ENCODE data around the gene MEGF11. TPM values are rescaled to one million over a fixed set of nuclear protein-coding genes. Genes with fewer than 3 reads are reported as not detected.
"Not testable (repeated sequence)": the region's sequence is repeated elsewhere in the genome, so short reads cannot be mapped to it uniquely, and the experiment has no call there.

The MEGF11 gene
- total RNA-seq, 1 experiment from 2014 or later = not detected

DNA sequence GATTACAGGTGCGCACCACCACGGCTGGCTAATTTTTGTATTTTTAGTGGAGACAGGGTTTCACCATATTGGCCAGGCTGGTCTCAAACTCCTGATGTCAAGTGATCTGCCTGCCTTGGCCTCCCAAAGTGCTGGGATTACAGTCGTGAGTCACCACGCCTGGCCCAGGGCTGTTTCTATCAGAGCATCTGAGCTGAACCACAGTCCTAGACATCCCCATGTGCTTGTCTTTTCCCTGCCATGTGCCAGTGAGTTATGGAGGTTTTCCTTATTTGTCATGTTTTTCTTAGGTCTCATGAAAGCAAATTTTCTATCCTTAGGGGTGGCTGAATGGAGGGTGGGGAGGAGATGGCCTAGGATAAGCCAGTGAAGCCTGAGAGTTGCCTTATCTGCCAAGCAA, 250.4 kb downstream of the MEGF11 start:
- not testable (repeated sequence) for H3K27ac ChIP-seq (ENCODE audit: low read length); H3K4me1 ChIP-seq (ENCODE audit: low read length); H4K20me1 ChIP-seq (ENCODE audit: insufficient read depth, low read depth, low read length); H3K9me3 ChIP-seq (ENCODE audit: low read length); H3K79me2 ChIP-seq (ENCODE audit: low read length); H3K36me3 ChIP-seq (ENCODE audit: insufficient read depth, low read length); H3K27me3 ChIP-seq (ENCODE audit: low read length); H2AFZ ChIP-seq (ENCODE audit: low read length); H3K4me3 ChIP-seq (ENCODE audit: low read length); H3K9ac ChIP-seq (ENCODE audit: low read length); DNase-seq; H3K9me2 ChIP-seq (replicated peaks; ENCODE audit: insufficient read depth, low read length); H3K4me2 ChIP-seq (ENCODE audit: low read depth, low read length, poor library complexity, severe bottlenecking)

- H3K9me3 ChIP-seq (ENCODE audit: low read length) = no peaks in the 10 kb centered on the region
- no peaks in the 10 kb centered on the region for H3K36me3 ChIP-seq (ENCODE audit: insufficient read depth, low read length)
- H4K20me1 ChIP-seq (ENCODE audit: insufficient read depth, low read depth, low read length) = no peaks in the 10 kb centered on the region
- H3K4me2 ChIP-seq (ENCODE audit: low read depth, low read length, poor library complexity, severe bottlenecking) = no peak overlapping the region
- H3K79me2 ChIP-seq (ENCODE audit: low read length) = no peaks in the 10 kb centered on the region
- no peaks in the 10 kb centered on the region for H3K27me3 ChIP-seq (ENCODE audit: low read length)
- H3K27ac ChIP-seq (ENCODE audit: low read length) = no peak overlapping the region
- no peaks in the 10 kb centered on the region for H3K9me2 ChIP-seq (replicated peaks; ENCODE audit: insufficient read depth, low read length)
- H3K4me3 ChIP-seq (ENCODE audit: low read length) = no peak overlapping the region
- H3K4me1 ChIP-seq (ENCODE audit: low read length) = no peaks in the 10 kb centered on the region
- no peak overlapping the region for H2AFZ ChIP-seq (ENCODE audit: low read length)
- DNase-seq = no peak
- no peak overlapping the region for H3K9ac ChIP-seq (ENCODE audit: low read length)
Measured at GRCh38 chr15:66001717-66002426, 251.7 kb downstream of the MEGF11 start.

GRCh38 chr15:66001042-66001441, 252.5 kb downstream of the MEGF11 start:
- no peaks in the 10 kb centered on the region for H3K9me2 ChIP-seq (replicated peaks; ENCODE audit: insufficient read depth, low read length)
- no peaks in the 10 kb centered on the region for H3K4me1 ChIP-seq (ENCODE audit: low read length)
- no peaks in the 10 kb centered on the region for H4K20me1 ChIP-seq (ENCODE audit: insufficient read depth, low read depth, low read length)
- no peak overlapping the region for H3K9ac ChIP-seq (ENCODE audit: low read length)
- DNase-seq = no peak
- no peaks in the 10 kb centered on the region for H3K79me2 ChIP-seq (ENCODE audit: low read length)
- no peaks in the 10 kb centered on the region for H3K36me3 ChIP-seq (ENCODE audit: insufficient read depth, low read length)
- no peak overlapping the region for H3K4me2 ChIP-seq (ENCODE audit: low read depth, low read length, poor library complexity, severe bottlenecking)
- H3K27ac ChIP-seq (ENCODE audit: low read length) = no peak overlapping the region
- no peak overlapping the region for H3K4me3 ChIP-seq (ENCODE audit: low read length)
- H3K9me3 ChIP-seq (ENCODE audit: low read length) = no peaks in the 10 kb centered on the region
- H2AFZ ChIP-seq (ENCODE audit: low read length) = no peak overlapping the region
- no peaks in the 10 kb centered on the region for H3K27me3 ChIP-seq (ENCODE audit: low read length)

DNA sequence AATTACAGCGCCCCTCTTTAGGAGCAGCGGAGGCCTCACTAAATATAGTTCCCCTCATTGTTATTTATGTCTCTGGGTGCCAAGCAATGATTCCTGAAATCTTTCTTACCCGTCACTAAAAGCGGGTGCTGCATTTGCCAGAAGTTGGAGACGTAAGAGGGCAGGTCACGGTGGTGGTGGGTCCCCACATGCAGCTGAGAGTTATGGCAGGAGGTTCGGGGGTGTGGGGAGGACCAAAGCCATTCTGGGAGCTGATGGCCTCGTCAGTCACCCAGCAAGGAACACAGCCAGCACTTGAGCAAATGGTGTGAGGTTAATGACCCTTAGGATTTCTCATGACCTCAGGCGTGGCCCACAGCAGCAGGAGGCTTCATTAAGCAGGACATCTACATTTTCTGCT, 255.1 kb downstream of the MEGF11 start:
- Histone ChIP-seq H3K79me2 (ENCODE audit: low read length) (no peaks in the 10 kb centered on the region), H4K20me1 (ENCODE audit: insufficient read depth, low read depth, low read length) (0 out of 2 replicates have a peak, but pooled peaks cover 7% of the 10 kb centered on the region), H3K9ac (ENCODE audit: low read length) (no peak overlapping the region), H3K4me2 (ENCODE audit: low read depth, low read length, poor library complexity, severe bottlenecking) (no peak overlapping the region), H3K9me3 (ENCODE audit: low read length) (no peaks in the 10 kb centered on the region), H3K27me3 (ENCODE audit: low read length) (no peaks in the 10 kb centered on the region), H3K27ac (ENCODE audit: low read length) (no peak overlapping the region), H3K4me3 (ENCODE audit: low read length) (no peak overlapping the region), H3K4me1 (ENCODE audit: low read length) (0 out of 2 replicates have a peak, but pooled peaks cover 4% of the 10 kb centered on the region), H2AFZ (ENCODE audit: low read length) (no peak overlapping the region), H3K9me2 (replicated peaks; ENCODE audit: insufficient read depth, low read length) (no peaks in the 10 kb centered on the region), H3K36me3 (ENCODE audit: insufficient read depth, low read length) (no peaks in the 10 kb centered on the region)
- DNase-seq = no peak

- Histone ChIP-seq H4K20me1 (ENCODE audit: insufficient read depth, low read depth, low read length) (0 out of 2 replicates have a peak, but pooled peaks cover 7% of the 10 kb centered on the region), H3K4me2 (ENCODE audit: low read depth, low read length, poor library complexity, severe bottlenecking) (no peak overlapping the region), H3K4me1 (ENCODE audit: low read length) (peaks cover 10% of the 10 kb centered on the region), H3K4me3 (ENCODE audit: low read length) (no peak overlapping the region), H3K9ac (ENCODE audit: low read length) (no peak overlapping the region), H3K9me2 (replicated peaks; ENCODE audit: insufficient read depth, low read length) (no peaks in the 10 kb centered on the region), H3K27ac (ENCODE audit: low read length) (no peak overlapping the region), H3K27me3 (ENCODE audit: low read length) (no peaks in the 10 kb centered on the region), H3K36me3 (ENCODE audit: insufficient read depth, low read length) (no peaks in the 10 kb centered on the region), H2AFZ (ENCODE audit: low read length) (no peak overlapping the region), H3K9me3 (ENCODE audit: low read length) (no peaks in the 10 kb centered on the region), H3K79me2 (ENCODE audit: low read length) (no peaks in the 10 kb centered on the region)
- no peak for DNase-seq
Measured at GRCh38 chr15:65996901-65997300, 256.6 kb downstream of the MEGF11 start.

DNA sequence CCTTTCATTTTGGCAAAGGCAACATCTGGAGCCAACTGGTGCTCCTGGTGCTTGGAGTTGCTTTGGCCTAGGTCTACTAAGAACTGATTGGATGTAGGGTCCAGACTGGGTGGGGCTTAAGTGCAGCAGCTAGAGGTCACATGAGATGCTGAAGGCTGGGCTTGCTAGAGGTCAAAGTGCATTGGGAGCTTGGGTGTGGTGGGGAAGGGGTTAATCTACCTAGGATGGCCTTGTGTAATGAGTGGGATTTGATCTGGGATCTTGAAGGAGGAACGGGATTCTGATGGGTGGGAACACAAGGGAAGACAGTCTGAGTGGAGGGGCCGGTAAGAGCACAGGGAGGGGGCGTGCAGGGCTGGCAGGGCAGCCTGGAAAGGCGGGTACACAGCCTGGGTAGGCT, 258.7 kb downstream of the MEGF11 start:
- Histone ChIP-seq H3K27me3 (ENCODE audit: low read length) (no peaks in the 10 kb centered on the region), H4K20me1 (ENCODE audit: insufficient read depth, low read depth, low read length) (0 out of 2 replicates have a peak, but pooled peaks cover 7% of the 10 kb centered on the region), H3K79me2 (ENCODE audit: low read length) (no peaks in the 10 kb centered on the region), H3K9ac (ENCODE audit: low read length) (no peak overlapping the region), H3K27ac (ENCODE audit: low read length) (no peak overlapping the region), H3K4me2 (ENCODE audit: low read depth, low read length, poor library complexity, severe bottlenecking) (no peak overlapping the region), H3K4me1 (ENCODE audit: low read length) (peaks cover 21% of the 10 kb centered on the region), H3K9me2 (replicated peaks; ENCODE audit: insufficient read depth, low read length) (no peaks in the 10 kb centered on the region), H3K36me3 (ENCODE audit: insufficient read depth, low read length) (no peaks in the 10 kb centered on the region), H2AFZ (ENCODE audit: low read length) (no peak overlapping the region), H3K9me3 (ENCODE audit: low read length) (no peaks in the 10 kb centered on the region), H3K4me3 (ENCODE audit: low read length) (no peak overlapping the region)
- no peak for DNase-seq

DNA sequence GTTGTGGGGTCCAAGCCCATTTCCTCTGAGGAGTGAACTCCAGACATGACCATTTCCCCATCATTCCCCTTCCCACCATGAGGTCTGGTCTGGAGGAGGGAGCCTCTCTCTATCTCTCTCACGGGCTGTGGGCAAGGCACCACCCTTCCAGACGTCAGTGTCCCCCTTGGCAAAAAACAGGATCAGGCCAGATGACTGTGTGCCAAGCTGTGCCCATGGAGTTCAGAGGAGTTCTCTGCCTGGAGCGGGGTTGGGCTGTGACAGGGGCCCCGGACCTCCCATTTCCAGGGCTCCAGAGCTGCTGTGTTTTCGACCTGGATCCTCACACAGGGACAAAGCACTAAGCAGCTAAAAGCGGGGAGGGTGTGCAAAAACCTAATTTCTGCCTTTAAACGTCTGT, 259.8 kb downstream of the MEGF11 start:
- Histone ChIP-seq H3K9me2 (replicated peaks; ENCODE audit: insufficient read depth, low read length) (no peaks in the 10 kb centered on the region), H3K36me3 (ENCODE audit: insufficient read depth, low read length) (no peaks in the 10 kb centered on the region), H2AFZ (ENCODE audit: low read length) (no peak overlapping the region), H3K27ac (ENCODE audit: low read length) (no peak overlapping the region), H4K20me1 (ENCODE audit: insufficient read depth, low read depth, low read length) (0 out of 2 replicates have a peak, but pooled peaks cover 7% of the 10 kb centered on the region), H3K9me3 (ENCODE audit: low read length) (no peaks in the 10 kb centered on the region), H3K4me1 (ENCODE audit: low read length) (peaks cover 21% of the 10 kb centered on the region), H3K79me2 (ENCODE audit: low read length) (no peaks in the 10 kb centered on the region), H3K9ac (ENCODE audit: low read length) (no peak overlapping the region), H3K4me2 (ENCODE audit: low read depth, low read length, poor library complexity, severe bottlenecking) (no peak overlapping the region), H3K27me3 (ENCODE audit: low read length) (no peaks in the 10 kb centered on the region), H3K4me3 (ENCODE audit: low read length) (no peak overlapping the region)
- DNase-seq = no peak

DNA sequence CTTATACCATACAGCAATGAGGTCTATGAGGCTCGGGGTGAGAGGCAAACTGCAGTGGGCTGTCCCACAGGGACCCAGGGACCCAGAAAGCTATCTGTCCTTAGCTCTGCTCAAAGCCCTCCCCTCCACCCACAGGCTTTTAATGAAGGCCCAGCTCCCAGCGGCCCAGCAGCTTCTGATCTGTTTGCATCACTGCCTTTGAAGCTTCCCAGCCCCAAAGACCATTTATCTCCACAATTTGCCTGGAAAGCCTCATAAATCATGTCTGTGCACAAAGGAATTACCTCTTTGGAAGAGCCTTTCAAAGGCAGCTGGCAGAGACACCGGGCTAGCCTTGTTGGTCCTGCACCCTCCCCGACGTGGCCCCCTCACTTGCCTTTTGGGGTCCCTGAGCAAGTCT, 260.3 kb downstream of the MEGF11 start:
- Histone ChIP-seq H3K9me2 (replicated peaks; ENCODE audit: insufficient read depth, low read length) (no peaks in the 10 kb centered on the region), H2AFZ (ENCODE audit: low read length) (no peak overlapping the region), H3K4me3 (ENCODE audit: low read length) (no peak overlapping the region), H3K9me3 (ENCODE audit: low read length) (no peaks in the 10 kb centered on the region), H3K4me1 (ENCODE audit: low read length) (peaks cover 21% of the 10 kb centered on the region), H3K9ac (ENCODE audit: low read length) (no peak overlapping the region), H3K27me3 (ENCODE audit: low read length) (no peaks in the 10 kb centered on the region), H3K36me3 (ENCODE audit: insufficient read depth, low read length) (no peaks in the 10 kb centered on the region), H4K20me1 (ENCODE audit: insufficient read depth, low read depth, low read length) (0 out of 2 replicates have a peak, but pooled peaks cover 7% of the 10 kb centered on the region), H3K4me2 (ENCODE audit: low read depth, low read length, poor library complexity, severe bottlenecking) (no peak overlapping the region), H3K79me2 (ENCODE audit: low read length) (no peaks in the 10 kb centered on the region), H3K27ac (ENCODE audit: low read length) (no peak overlapping the region)
- no peak for DNase-seq

Data from Karpas-422 (cell line).